ENCODE data around the gene HOXD10.

Gene HOXD10

DNA sequence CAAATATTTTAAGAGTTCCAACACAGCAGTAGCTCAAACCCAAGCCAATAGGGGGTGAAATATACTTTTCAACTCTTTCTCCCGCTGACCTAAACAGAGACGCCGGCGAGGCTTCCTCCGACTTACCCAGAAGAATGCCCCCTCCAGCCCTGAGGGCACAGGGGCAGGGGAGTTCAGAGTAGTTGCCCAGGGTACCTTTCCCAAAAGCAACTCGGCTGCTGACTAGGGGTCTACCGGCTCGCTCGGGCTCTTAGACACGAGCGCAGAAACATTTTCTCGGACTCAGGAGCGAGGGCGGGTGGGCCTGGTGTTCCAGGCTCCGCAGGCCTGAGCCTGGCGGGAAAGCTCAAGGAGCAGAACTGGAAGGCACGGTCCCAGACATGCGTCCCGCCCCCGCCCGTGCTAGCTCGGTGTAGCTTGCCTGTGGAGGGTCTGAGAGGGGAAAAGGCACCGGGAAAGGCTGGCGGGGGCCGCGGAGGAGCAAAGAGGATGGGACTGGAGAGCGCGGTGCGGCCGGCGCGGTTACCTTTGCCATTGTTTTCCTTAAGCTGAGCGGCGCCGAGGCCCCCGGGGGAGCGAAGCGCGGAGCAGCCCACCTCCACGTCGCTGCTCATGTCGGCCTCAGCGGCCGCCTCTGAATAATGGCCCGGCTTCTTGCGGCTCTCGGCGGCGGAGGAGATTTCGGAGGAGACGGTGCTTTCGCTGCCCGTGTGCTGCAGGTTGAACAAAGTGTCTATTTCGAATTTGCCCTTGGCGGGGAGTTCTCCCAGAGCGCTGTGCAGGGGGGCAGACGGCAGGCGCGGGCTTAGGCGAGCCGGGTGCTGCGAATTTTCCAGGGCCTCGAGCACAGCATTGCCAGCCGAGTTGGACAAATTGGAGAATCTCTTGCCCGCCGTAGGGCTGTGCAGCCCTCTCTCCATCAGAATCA is 33.5 kb upstream of the HOXD10 start:
- DNase-seq: no peak

DNA sequence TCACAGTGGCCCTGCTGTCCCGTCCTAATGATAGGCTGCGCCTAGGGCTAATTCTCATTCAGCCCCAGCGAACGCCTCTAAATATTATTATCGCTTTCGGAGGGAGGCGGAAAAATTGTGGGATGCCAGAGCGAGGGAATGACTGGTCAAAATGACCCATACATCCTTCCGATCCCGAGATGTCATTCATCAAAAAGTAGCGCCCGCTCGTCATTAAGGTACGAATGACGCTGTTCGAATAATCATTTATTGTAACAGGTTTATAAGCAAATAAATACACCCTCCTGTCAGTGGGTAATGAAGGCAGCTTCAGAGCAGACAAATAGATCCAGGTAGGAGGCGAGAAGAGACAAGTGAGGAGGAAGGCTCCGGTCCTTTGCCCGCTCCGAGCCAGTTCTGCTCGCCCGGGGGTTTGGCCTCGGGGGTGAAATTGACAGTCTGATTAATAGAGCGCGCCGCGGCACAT is 32.7 kb upstream of the HOXD10 start, which contains the start of gene EVX2:
EVX2 (minus strand) TSS at position 167 of the 466 bp plus-strand sequence. CDS start 186 bp downstream, outside the sequence.
- no peak for DNase-seq

DNA sequence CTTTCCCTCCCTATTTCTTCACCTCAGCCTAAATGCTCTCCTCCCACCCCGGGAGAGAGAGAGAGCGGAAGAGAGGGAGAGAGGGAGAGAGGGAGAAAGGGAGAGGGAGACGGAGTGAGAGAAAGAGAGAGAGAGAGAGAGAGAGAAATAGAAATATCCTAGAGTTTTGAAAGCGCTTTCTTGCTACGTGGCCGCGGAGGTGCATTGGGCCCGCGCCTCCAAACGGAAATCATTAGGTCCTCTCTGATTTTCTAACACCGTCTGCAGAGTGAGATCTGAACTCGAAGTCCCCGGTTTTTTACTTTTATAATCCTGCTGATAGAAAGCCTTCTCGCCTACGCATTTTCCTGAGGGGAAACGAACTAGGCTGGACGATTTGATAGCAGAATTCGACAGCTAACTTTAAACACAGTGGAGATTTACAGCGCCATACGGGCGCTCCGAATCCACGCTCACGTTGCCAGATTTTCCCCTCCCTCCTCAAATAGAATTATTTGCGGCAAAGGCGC is 31.9 kb upstream of the HOXD10 start:
- no peak for DNase-seq

DNA sequence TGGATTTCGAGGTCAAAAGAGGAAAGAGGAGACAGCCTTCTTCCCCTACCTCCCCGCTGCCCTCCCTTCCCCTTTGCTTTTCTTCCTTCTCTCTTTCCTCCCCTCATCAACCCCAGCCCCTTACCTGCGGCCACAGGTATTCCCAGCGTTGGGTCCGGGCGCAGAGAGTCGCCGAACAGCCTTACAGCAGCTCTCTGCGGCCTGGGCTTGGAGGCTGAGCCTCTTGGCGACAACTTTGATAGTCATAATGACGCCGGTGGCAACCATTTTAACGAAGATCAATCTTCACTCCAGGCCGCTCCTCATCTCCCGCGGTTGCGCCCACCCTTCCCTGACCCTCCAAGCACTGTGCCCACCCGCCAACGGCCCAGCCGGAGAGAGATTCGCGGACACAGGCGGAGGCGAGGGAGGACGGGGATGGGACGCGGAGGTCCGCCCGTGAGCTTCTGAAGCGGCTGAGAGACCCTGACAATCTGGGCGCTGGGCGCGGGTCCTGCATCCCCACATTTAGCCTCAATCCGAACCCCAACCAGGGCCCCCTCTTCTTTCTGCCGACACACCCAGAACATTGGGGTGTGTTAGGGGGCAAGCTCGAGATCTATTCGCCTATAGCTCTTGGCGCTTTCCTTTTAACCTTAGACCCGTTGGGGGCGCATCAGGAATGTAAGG is 31.3 kb upstream of the HOXD10 start:
- no peak for DNase-seq

DNA sequence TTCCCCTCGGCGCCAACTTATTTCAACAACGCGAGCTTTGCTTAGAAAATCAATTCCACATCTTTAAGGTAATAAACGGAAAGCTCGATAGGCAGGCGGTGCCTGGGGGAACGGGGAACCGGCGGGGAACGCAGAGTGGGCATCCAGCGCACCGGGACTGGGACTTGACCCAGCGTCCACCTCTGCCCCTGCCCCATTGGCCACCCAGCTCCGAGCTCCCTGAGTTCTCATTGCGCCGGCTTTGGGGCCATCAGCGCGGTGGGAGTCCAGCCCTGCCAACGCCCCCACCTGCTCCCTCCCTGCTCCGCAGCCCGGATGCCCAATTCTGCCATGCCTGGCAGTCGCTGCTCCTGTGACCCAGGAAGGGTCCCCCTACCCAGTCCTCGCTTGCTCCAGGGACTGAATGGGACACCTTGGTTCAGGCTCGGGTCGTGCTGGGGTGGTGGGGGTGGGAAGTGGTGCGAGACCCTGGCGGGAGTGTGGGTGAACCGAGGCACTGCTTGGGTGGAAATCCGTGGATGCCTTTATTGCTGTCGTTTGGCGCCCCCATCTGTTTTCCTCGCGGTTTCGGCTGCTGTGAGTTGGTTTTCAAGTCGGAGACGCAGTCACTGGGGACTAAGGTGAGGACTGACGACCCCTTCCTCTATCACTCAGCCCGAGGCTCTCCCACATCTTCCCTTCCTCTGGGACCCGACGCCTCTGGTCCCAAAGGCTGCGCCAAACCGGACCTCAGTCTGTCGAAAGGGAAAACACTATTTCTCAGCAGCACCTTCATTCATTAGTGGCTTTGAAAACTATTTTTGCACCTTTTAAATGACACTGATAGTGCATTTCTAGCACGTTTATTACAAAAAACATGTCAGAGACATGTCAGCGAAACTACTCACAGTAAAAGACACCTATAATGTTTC is 30.5 kb upstream of the HOXD10 start:
- DNase-seq: no peak

DNA sequence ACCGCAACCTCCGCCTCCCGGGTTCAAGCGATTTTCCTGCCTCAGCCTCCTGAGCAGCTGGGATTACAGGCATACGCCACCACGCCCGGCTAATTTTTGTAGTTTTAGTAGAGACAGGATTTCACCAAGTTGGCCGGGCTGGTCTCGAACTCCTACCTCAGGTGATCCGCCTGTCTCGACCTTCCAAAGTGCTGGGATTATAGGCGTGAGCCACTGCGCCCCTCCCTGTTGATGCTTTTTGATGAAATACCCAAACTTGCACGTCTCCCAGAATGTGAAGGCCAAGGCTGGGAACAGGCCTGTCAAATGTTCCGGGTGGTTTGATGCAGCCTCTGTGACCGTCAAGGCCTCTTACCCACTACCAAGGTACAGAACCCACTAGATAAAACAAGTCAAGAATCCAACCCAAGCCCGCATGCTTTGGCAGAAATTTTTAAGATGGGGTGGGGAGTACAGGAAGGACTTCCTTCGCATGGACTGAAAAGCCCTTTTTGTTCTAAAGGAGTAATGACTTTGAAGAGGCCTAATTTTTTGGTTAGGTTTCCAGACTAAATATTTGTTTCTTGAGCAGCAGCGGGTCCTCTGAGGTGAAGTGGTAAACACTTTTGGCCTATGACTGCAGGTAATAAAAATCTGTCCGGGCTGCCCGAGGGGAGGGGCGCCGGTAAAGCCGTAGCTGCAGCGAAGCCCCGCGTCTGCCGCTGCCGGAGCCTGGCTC is 29.1 kb upstream of the HOXD10 start:
- no peak for DNase-seq

DNA sequence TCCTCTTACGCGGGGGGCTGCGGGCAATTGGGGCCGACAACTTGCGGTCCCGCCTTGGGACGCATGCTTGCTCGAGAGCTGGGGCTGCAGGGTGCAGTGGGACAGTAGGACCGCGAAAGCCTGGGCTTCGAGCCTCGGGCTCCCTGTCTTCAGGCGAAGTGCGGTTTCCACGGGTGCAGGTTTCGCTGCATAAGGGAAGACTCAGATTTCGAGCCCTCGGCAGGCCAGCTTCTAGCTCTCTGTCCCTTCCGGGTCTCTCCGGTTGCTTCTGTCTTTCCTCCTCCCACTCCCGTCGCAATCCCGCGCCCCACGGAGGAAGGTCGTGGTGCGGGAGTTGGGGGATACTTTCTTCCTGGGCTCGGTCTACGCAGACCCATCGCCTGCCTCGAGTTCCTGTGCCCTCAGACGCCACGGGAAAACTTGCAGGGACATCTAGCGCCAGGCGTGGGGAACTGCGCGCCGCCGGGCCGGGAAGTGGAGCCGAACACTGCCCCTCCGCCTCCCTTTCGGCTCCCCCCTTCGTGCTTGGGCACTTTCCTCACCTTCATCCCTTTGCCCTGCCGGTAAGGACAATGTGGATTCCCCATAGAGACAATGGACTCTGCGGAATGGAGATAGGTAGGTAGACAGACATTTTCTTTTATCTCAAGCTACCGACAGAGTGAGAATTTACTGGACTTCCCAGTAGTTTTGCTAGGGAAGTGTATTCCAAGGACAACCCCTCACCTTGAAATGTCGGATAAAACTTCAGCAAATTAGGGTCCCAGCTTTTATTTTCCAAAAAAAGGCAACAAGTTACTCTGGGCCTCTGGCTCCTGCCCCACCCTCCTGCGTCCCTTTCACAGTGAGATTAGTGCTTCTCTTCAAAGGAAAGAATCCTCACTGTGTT is 28.3 kb upstream of the HOXD10 start:
- DNase-seq: no peak

DNA sequence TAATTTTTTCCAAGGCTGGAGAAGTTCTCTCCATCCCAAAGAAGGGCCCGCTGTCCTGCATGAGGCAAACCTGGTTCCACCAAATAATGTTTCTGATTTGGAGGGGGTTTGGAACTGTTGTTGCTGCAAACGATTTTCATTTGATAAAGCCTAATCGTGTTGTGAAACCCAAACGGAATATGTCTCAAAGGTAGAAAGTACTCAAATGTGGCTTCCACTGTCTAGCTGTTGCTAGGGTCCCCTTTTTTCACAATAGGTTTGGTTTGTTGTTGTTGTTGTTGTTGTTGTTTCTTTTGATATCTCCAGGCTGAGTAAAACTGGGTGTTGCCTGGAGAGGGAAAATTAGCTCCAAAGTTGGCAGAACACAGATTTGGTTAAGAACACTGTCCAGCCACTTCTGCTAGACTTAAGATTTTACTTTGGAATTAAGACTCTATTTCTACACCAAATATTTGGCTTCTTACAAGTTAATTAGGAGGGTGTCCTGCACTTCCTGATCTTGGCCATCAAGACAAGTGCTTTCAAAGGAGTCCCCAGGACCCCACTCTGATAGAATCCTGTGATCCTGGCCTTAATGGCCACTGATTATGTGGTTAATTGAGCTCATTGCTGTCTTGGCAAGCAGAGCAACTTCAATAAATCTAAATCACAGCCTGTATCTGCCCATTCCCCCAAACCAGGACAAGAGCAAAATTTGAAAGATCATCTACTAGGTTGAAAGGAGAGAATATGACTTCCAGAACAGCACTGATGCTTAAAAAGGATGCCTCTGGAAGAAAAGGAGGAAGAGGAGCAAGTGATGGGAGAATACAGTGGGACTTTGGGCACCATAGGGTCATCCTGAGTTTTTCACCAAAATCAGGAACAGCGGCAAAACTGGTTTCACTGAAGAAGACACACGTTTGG is 27.4 kb upstream of the HOXD10 start:
- no peak for DNase-seq

DNA sequence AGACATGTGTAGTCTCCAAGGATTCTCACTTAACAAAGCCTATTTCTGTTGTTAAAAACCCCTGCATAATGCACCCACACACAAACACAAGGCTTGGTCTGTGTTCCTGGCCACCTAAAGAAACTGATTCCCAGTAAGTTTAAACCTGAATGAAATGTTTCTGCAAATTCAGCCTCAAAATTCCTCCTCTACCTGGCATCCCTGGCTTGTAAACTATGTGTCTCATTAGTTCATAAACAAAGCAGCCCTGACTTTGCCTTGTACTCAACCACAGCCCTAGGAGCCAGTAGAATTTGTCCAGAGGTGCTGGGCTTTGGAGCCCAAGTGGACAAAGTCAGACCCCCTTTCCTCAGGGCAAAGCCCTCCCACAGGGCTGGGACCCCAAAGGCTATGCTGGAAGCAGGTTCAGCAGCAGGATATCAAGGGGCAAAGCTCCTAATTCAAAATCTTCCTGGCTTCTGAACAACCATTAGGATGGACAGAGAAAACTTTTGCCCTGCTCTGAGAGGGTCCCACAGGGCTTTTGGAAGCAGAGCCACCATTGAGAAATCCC is 26.7 kb upstream of the HOXD10 start:
- no peak for DNase-seq

DNA sequence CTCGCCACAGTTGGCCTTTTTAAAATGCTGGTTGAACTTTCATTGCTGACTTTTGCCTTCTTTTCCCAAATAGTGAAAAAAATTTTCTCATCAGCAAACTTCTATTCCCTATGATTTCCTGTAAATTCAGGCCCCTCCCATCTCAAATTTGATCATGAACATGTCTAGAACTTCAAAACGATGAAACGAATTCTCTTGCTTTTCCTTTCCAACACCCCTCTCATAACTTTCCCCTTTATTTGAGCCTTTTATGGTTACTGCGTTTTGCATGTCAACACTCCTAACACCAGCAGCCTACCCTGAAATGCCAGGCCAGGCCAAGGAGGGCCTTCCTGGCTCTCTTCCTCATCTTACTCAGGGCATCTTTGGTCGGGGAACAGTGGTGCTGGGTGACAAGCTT is 25.7 kb upstream of the HOXD10 start:
- DNase-seq: no peak

DNA sequence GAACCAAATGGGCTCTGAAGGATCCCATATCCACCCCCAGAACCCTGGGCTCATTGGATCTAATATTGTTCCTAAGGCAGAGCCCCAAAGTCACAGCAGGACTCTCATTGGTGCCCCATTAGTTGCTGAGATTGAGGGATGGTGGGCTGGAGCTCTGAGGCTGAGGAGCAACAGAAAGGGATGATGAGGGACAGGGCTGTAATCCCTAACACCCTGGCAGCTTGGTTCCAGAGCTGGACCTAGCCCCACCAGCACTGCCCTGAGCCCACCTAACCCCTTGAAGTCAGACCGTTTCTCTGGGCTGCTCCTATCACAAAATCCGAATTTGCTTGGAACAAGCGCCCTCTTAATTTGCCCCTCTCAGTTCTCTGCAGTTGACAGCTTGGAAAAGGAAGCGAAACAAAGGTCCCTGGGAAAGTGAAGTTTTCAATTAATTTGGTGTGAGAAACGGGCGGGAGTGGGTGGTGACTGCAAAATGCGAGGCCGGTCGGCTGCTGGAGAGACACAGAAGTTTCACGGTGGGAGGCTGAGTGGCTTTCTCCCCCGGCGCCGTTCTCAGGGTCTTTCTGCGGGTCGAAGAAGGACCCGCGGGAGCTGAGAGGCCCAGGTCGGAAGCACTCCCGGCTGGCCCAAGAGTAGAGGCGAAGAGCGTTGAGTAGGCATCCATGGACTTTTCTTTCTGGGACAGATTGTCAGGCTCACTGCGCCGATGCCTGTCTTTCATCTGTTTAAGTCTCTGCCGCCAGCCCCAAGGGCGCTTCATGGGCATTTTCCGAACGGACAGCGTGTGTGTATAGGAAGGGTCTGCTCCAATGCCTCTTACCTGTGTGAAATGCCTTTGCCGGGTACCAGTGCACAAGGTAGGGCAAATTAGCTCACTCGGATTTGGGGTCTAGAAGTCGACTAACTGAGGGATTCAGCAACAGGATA is 25.0 kb upstream of the HOXD10 start:
- DNase-seq: peak; percentile 17

DNA sequence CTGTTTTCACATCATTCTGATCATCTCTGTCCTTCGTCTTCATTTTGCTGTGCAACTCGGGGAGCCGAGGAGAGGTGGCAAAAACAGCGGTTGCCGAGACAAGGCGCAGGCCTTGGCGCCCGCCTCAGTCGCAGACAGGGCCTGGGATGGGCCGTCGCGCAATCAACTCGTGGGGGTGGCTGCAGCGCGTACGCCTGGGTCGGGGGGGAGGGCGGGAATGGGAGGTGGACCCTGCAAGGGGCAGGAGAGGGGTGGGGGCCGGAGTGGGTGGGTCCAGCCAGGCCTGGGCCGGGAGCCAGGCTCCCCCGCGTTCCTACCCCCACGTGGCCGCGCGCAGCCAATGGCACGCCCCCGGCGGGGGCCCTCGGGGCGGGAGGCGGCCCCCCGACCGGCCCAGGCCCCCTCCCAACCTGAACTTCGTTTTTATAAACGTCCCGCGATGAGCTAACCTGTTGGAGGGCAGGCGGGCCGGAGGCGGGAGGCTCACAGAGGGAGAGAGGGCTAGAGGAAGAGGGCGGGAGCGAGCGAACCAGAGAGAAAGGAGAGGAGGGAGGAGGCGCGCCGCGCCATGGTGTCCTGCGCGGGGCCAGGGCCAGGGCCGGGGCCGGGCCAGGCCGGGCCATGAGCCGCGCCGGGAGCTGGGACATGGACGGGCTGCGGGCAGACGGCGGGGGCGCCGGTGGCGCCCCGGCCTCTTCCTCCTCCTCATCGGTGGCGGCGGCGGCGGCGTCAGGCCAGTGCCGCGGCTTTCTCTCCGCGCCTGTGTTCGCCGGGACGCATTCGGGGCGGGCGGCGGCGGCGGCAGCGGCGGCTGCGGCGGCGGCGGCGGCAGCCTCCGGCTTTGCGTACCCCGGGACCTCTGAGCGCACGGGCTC is 24.1 kb upstream of the HOXD10 start, which contains the start of gene HOXD13:
HOXD13 (plus strand) TSS at position 452 of the 875 bp plus-strand sequence; CDS start at position 622, 170 bp downstream.
- no peak for DNase-seq

DNA sequence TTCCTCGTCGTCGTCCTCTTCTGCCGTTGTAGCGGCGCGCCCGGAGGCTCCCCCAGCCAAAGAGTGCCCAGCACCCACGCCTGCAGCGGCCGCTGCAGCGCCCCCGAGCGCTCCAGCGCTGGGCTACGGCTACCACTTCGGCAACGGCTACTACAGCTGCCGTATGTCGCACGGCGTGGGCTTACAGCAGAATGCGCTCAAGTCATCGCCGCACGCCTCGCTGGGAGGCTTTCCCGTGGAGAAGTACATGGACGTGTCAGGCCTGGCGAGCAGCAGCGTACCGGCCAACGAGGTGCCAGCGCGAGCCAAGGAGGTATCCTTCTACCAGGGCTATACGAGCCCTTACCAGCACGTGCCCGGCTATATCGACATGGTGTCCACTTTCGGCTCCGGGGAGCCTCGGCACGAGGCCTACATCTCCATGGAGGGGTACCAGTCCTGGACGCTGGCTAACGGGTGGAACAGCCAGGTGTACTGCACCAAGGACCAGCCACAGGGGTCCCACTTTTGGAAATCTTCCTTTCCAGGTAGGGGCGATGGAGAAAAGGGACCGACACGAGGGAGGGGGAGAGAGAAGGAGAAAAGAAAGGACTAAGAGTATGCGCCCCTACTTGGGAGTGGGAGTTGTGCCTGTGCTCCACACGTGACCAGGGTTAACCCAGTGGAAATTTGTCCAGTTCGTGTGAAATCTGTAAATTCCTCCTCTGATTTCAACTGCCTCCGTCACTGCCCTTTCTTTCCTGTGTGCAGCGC is 23.3 kb upstream of the HOXD10 start:
- no peak for DNase-seq

DNA sequence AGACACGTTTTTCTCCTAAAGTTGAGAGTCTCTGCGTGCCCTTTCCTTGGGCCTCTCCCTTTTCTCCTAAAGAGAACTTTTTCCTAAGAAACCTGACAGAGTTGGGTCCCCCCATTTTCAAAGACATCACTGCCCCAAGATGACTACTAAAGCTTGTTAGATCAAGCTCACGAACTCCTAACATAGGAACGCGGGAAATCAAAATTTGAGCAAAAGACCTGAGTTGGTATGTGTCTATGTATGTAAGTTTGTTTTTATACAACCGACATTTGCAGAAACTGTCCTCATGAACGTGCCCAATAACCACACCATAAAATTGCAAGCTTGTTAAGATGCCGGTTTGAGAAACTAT is 22.7 kb upstream of the HOXD10 start:
- DNase-seq: no peak

DNA sequence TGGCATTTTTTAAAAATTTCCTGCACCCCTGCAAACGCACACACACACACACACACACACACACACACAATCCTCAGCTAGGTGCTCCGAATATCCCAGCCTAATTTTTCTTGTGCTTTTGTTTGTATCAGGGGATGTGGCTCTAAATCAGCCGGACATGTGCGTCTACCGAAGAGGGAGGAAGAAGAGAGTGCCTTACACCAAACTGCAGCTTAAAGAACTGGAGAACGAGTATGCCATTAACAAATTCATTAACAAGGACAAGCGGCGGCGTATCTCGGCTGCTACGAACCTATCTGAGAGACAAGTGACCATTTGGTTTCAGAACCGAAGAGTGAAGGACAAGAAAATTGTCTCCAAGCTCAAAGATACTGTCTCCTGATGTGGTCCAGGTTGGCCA is 22.2 kb upstream of the HOXD10 start:
- no peak for DNase-seq

DNA sequence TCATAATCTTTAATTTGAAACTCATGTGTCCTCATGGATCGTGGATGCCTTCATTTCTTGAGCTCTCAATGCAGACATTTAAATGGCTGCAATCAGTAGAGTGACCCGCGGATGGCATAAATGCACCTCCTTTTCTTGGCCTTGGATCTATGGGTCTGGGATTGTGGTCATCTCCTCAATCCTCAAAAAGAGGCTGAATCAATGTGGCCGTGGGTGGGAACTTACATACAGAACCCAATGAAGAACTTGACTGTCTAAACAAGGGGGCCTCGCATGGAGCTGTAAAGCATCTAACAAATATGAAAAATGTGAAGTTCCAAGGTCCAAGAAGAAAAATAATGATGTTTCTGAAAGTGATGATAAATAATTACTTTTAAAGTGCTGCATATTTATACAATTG is 21.2 kb upstream of the HOXD10 start:
- no peak for DNase-seq
